Gastrocnemius medialis (tissue), 4 donors: ENCODE results near the gene DDT.

ENCODE experiments used
- CTCF ChIP-seq, 5 experiments: fragments of 450-650 bp in 3 of 5; fragments of 200-600 bp in 2 of 5; sonication (generic) in 2 of 5; IDR thresholded peaks in 4 of 5; conservative IDR thresholded peaks in 1 of 5; 1 replicate in 4 of 5; 2 replicates in 1 of 5; pipeline ENCODE4 v1.5.1; 2016 to 2019; ENCODE audit warnings: antibody characterized with exemption in 5 of 5, mild to moderate bottlenecking in 3 of 5, moderate library complexity in 3 of 5
- POLR2A ChIP-seq, 2 donors: fragments of 450-650 bp; IDR thresholded peaks; one replicate each; pipeline ENCODE4 v1.6.1; 2017; ENCODE audit warnings: antibody characterized with exemption in 2 of 2, mild to moderate bottlenecking in 2 of 2, moderate library complexity in 2 of 2

GRCh38 chr22:24023204-24023789 is 49.1 kb upstream of the DDT start:
- TF ChIP-seq CTCF (IDR thresholded peaks at IDR 0.05 in 4 of 5, conservative IDR thresholded peaks at IDR 0.05 in 1 of 5) (no peak), POLR2A (IDR thresholded peaks at IDR 0.05) (no peak)
